Globus pallidus (tissue), 1 donor: ENCODE results near the gene OXLD1.

Experiments
- DNase-seq: peaks from one replicate; pipeline ENCODE4 v3.0.0-alpha.2; 2015; ENCODE audit warnings: low spot score

The OXLD1 gene

DNA sequence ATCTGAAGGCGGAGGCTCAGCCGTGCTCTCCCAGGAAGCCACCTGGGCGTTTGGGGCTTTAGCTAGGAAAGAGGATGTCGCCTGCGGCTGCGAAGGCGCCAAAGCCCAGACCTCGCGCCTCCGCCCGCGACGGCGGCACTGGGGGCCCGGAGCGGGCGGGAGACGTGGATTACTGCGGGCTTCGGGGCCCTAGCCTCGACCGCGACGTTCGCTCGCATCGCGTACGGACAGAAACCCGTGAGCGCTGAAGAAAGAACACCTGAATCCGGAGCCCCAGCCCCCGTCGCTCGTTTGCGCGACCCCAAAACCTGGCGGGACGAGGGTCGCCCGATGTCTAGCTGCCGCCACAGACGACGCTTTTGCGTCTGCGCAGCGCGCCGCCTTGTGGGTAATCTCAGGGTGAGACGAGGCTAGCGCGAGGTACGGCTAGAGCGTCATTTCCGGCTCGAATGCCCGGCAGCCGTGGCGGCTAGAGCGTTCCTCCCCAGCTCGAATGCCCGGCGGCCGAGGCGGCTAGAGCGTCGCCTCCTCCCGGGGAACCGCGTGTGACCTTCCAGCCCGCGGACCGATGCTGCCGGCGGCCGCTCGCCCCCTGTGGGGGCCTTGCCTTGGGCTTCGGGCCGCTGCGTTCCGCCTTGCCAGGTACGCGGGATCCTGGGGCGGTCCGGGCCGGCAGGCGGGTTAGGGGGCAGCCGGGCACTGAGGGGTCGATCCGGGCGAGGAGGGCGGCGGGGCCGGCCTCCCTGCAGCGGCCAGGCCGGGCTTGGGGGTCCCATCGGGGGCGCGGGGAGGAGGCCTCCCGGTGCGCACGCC is 36.7 kb upstream of the OXLD1 start, which contains the start of gene MRPL12:
Gene MRPL12, plus strand, starts transcription at position 434 of the 813 bp plus-strand sequence. Its CDS starts 135 bp downstream, at position 569.
- peak; percentile 94 for DNase-seq

- no peak for DNase-seq
These were observed 35.1 kb upstream of the OXLD1 start for GRCh38 chr17:81701288-81702071.

- DNase-seq = no peak
These were observed 34.2 kb upstream of the OXLD1 start for GRCh38 chr17:81700353-81701287.

DNA sequence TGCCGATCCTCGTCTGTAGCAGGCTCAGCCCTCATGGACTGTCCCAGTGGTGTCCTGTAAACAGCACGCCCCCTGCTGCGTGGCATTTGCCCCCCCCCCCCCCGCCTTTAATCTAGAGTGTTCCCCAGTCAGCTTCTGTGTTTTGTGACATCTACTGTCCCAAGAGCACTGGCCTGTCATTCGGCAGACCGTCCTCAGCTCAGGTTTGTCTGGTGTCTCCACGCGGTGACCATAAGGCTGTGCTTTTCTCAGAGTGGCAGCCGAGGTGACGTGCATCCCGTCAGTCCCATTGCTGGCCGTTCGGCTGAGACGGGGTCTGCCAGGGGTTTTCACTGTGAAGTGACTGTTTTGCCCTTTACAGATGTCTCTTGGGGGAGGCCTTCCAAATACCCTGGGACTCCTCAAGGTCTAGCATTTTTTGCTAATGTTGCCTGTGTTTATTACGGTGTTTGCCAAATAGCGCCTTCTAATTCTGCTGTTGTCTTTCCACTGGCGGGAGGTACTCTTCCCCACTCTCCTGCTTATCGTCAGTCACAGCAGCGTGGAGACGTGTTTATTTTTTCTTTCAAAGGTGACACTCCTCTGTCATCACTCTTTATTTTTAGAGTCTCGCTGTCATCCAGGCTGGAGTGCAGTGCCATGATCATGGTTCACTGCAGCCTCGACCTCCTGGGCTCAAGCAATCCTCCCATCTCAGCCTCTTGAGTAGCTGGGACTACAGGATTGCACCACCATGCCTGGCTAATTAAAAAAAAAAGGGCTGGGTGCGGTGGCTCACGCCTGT is 31.0 kb upstream of the OXLD1 start:
- DNase-seq = no peak

GRCh38 chr17:81696218-81696941 is 30.0 kb upstream of the OXLD1 start:
- no peak for DNase-seq

GRCh38 chr17:81695801-81696200 is 29.4 kb upstream of the OXLD1 start:
- DNase-seq = no peak

- no peak for DNase-seq
These were observed 28.8 kb upstream of the OXLD1 start for GRCh38 chr17:81695211-81695610.

DNA sequence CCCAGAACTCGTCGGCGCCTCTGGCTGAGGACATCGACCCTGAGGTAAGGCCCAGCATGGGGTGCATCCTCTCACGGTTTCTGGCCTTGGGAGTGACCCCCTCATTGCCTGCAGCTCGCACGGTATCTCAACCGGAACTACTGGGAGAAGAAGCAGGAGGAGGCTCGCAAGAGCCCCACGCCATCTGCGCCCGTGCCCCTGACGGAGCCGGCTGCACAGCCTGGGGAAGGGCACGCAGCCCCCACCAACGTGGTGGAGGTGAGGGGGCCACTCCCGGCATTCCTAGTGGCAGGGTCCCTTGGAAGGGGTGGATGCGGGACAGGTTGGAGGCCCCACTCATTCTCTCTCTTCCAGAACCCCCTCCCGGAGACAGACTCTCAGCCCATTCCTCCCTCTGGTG is 28.4 kb upstream of the OXLD1 start:
- DNase-seq = no peak

GRCh38 chr17:81693509-81694210 is 27.3 kb upstream of the OXLD1 start:
- DNase-seq = no peak

DNA sequence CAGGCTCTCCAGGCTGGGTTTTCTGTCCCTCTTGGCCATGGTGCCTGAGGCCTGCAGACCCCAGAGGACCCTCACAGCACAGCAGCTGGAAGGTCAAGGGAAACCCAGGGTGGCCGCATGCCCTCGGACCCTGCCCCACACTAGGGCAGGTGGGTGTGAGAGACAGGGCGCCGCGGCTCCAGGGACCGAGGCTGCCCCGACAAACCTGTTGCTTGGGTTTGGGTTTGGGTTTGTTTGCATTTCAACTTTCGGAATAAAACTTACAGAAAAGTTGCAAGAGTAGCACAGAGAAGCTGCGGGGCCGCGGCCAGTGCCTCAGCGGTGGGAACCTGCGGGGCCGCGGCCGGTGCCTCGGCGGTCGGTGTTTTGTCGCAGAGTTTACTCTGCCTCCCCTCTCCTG is 25.2 kb upstream of the OXLD1 start:
- no peak for DNase-seq

GRCh38 chr17:81691196-81691595 is 24.8 kb upstream of the OXLD1 start:
- DNase-seq = no peak

DNA sequence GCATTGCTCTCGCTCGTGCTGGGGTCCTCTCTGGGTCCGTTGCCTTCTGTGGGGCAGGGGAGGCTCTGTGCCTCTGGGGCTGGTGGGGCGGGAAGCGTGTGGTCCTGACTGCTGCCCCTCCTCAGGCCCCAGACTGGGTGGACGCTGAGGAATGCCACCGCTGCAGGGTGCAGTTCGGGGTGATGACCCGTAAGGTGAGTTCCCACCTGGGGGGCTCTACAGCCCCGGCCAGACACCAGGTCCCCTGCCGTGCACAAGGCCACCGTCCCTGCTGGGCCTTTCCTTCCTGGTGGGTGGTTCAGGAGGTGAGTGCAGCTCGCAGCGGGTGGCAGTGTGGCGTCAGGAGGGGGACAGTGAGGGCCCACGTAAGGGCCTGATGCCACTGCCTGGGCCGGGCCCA is 24.1 kb upstream of the OXLD1 start:
- no peak for DNase-seq

DNA sequence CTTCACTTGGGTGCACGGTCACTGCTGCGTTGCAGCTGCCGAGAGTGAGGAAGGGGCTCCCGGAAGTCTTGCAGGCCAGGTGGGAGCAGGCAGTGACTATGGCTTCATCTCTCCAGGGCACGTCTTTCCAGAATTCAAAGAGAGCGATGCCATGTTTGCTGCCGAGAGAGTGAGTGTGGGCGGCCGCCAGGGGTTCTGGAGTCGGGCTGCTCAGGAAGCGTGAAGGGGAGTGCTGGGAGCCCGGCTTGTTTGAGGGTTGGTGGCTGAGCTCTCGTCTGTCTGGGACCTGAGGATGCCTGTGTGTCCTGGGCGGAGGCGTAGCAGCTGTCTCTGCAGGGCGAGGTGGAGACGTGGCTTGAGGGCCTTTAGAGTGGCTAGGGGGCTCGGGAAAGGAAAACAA is 23.7 kb upstream of the OXLD1 start:
- no peak for DNase-seq

- no peak for DNase-seq
These were observed 22.2 kb upstream of the OXLD1 start for GRCh38 chr17:81688616-81689015.

DNA sequence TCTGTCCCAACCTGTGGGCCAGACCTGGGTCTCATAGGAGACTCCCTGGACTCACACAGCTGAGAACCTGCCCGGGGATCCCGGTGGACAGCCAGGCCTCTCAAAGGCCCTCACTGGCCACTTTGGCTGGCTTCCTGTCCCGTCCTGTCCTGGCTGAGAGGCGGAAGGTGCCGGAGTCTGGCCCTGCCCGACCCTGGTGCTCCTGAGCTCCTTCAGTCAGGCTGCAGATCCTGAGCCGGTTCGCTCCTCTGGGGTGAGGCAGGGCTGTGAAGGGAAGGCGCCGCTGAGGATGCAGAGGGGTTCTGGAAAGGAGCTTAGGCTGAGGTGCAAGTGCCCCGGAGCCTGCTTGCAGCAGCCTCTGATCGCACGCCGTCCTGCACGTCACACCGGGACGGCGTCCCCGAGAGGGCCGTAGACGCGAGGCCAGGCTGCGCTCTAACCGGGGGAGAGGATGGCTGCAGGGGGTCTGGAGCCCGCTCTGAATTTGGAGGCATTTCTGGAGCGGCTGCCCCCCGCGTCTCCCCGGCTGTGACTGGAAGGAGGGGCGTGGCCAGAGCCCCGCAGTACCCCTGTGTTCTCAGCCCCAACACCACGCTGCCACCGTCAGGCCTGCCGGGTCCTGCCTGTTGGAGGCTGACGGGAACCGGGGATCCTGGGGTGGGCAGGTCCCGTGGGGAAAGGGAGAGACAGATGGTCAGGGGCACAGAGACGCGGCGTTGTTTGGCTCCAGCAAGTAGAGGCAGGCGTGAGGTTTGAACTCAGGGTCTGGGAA is 21.6 kb upstream of the OXLD1 start:
- no peak for DNase-seq

- DNase-seq = no peak
These were observed 20.2 kb upstream of the OXLD1 start for GRCh38 chr17:81686614-81687013.

DNA sequence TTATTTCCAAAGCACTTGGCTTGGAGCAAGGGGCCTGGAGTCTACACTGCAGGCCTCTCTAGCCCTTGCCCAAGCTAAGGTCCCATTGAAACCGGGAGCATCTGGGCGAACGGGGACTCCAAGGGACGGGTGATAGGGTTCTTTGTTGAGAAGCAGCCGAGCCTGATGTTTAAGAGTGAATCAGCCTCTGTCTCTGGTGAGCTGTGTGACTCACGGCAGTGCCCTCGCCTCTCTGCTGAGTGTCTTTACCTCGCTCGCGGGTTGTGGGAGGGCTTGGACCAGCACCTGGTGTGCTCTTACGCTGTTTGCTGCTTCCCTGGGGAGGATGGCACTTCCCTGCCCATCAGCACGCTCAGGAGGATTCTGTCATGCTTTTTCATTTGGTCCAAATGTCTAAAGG is 18.7 kb upstream of the OXLD1 start:
- no peak for DNase-seq

GRCh38 chr17:81684442-81684911 is 18.1 kb upstream of the OXLD1 start:
- no peak for DNase-seq
